Measurements from ENCODE around the gene RAB15.

Gene RAB15

GRCh38 chr14:64920465-64920864, 51.7 kb downstream of the RAB15 start:
- TF ChIP-seq CTCF (IDR thresholded peaks at IDR 0.05; ENCODE audit: control extremely low read depth, extremely low read depth, low read depth, missing control alignments) = no peak
- CTCF ChIA-PET = interaction anchor here (0.9 to 1.5 kb wide), 3 partner anchors 10 to 33 kb away, joined by 3 to 5 read pairs (median 4); no protein-coding TSS in a partner anchor
- no peak for DNase-seq (ENCODE audit: extremely low spot score)
- POLR2A ChIA-PET = no interaction called here

- CTCF ChIA-PET = interaction anchor here (1.3 to 1.5 kb wide), 2 partner anchors 9 to 34 kb away, joined by 4 to 5 read pairs; no protein-coding TSS in a partner anchor
- no peak for DNase-seq (ENCODE audit: extremely low spot score)
- POLR2A ChIA-PET = no interaction called here
- TF ChIP-seq CTCF (IDR thresholded peaks at IDR 0.05; ENCODE audit: control extremely low read depth, extremely low read depth, low read depth, missing control alignments) = no peak
Measured at GRCh38 chr14:64919618-64920017, 52.5 kb downstream of the RAB15 start.

- no peak for TF ChIP-seq CTCF (IDR thresholded peaks at IDR 0.05; ENCODE audit: control extremely low read depth, extremely low read depth, low read depth, missing control alignments)
- DNase-seq (ENCODE audit: extremely low spot score) = no peak
- CTCF ChIA-PET = interaction anchor here (1.3 to 1.6 kb wide), 4 partner anchors 8 to 96 kb away, joined by 4 to 5 read pairs (median 4); no protein-coding TSS in a partner anchor
- POLR2A ChIA-PET = no interaction called here
Measured at GRCh38 chr14:64919215-64919614, 52.9 kb downstream of the RAB15 start.

- POLR2A ChIA-PET = no interaction called here
- DNase-seq (ENCODE audit: extremely low spot score) = no peak
Measured at GRCh38 chr14:64918216-64918615, 53.9 kb downstream of the RAB15 start.

GRCh38 chr14:64915797-64916196, 56.3 kb downstream of the RAB15 start:
- POLR2A ChIA-PET = interaction anchor here (1.0 kb wide), 1 partner anchor 12 kb away, joined by 3 read pairs; no protein-coding TSS in a partner anchor
- TF ChIP-seq CTCF (IDR thresholded peaks at IDR 0.05; ENCODE audit: control extremely low read depth, extremely low read depth, low read depth, missing control alignments) = no peak
- no peak for DNase-seq (ENCODE audit: extremely low spot score)

More at GRCh38 chr14:64918216-64918615, 53.9 kb downstream of the RAB15 start:
- no peak for TF ChIP-seq CTCF (IDR thresholded peaks at IDR 0.05; ENCODE audit: control extremely low read depth, extremely low read depth, low read depth, missing control alignments)
- CTCF ChIA-PET = interaction anchor here (1.4 to 1.6 kb wide), 2 partner anchors 9 to 95 kb away, joined by 4 to 5 read pairs; no protein-coding TSS in a partner anchor

GRCh38 chr14:64915029-64915424, 57.1 kb downstream of the RAB15 start:
- POLR2A ChIA-PET = interaction anchor here (1.0 kb wide), 1 partner anchor 13 kb away, joined by 3 read pairs; no protein-coding TSS in a partner anchor
- CTCF ChIA-PET = interaction anchor here (1.0 to 2.2 kb wide), 5 partner anchors 9 to 91 kb away, joined by 3 to 14 read pairs (median 5); no protein-coding TSS in a partner anchor

More at GRCh38 chr14:64915797-64916196, 56.3 kb downstream of the RAB15 start:
- CTCF ChIA-PET = interaction anchor here (1.0 to 2.2 kb wide), 5 partner anchors 8 to 25 kb away, joined by 3 to 14 read pairs (median 5); no protein-coding TSS in a partner anchor

More at GRCh38 chr14:64915029-64915424, 57.1 kb downstream of the RAB15 start:
- TF ChIP-seq CTCF (IDR thresholded peaks at IDR 0.05; ENCODE audit: control extremely low read depth, extremely low read depth, low read depth, missing control alignments) = no peak
- no peak for DNase-seq (ENCODE audit: extremely low spot score)

Data from GM10248 (cell line).